HCT116 (cell line): Measurements from ENCODE around the gene WWOX. TPM values are rescaled to one million over a fixed set of nuclear protein-coding genes. Genes with fewer than 3 reads are reported as not detected.

Source experiments
- ATAC-seq: fragments of 200-7000 bp; cut with Tn5 transposase; 2 replicates; pipeline ENCODE4 v1.9.1; 2020; ENCODE audit warnings: mild to moderate bottlenecking, moderate library complexity
- BruUV-seq: library from RNA; stranded (reverse); fragments of 400-500 nt; replicated peaks from 2 replicates; lab custom pipeline; 2021; lab: Mats Ljungman, UMichigan
- CTCF ChIA-PET: fragments of 300-600 bp; sonication (Branson Sonifier 250); formaldehyde crosslinking; loops from one replicate; lab custom pipeline; 2021; ENCODE audit warnings: antibody characterized with exemption; lab: Charles Lee
- POLR2A ChIA-PET: fragments of 300-600, 350-600 bp; sonication (Branson Sonifier 250); formaldehyde crosslinking; loops from one replicate; lab custom pipeline; 2021; ENCODE audit warnings: antibody characterized with exemption; lab: Charles Lee
- RAD21 ChIA-PET, 2 experiments: fragments of 300-600 bp; sonication (Branson Sonifier 250); formaldehyde crosslinking; loops; one replicate each; lab custom pipeline; 2023; ENCODE audit warnings: low total read pairs in 2 of 2; ENCODE audit not compliant: uncharacterized antibody in 2 of 2, unreplicated experiment in 2 of 2, low non-redundant PET in 1 of 2; lab: Charles Lee
- DNase-seq: peaks from one replicate; pipeline ENCODE4 v3.0.0-alpha.2; 2010; ENCODE audit warnings: low read depth, low spot score
- H2AFZ ChIP-seq: fragments of 200-600 bp; shearing (Covaris generic), sonication (generic); 2 replicates; pipeline ENCODE4 v1.6.1; 2017; ENCODE audit warnings: low read depth, mixed run types, mixed read lengths, antibody characterized with exemption, low read length; ENCODE audit not compliant: poor library complexity, severe bottlenecking
- H3K27ac ChIP-seq: 2 replicates; pipeline ENCODE4 v1.5.1; 2012; ENCODE audit warnings: low read depth, low read length
- H3K27me3 ChIP-seq: fragments of 200-600 bp; sonication (generic); 2 replicates; pipeline ENCODE4 v1.6.1; 2016; ENCODE audit warnings: mixed run types, low read length, mixed read lengths; ENCODE audit not compliant: insufficient read depth
- H3K36me3 ChIP-seq, 2 experiments: fragments of 200-500 bp in 1 of 2; fragments of 200-600 bp in 1 of 2; sonication (Bioruptor generic) in 1 of 2; sonication (generic) in 1 of 2; 2 replicates each; pipeline versions ENCODE4 v1.5.1 to v1.6.1; 2014 to 2016; ENCODE audit warnings: low read length in 2 of 2, inconsistent platforms in 1 of 2, mixed read lengths in 1 of 2, mixed run types in 1 of 2; ENCODE audit not compliant: insufficient read depth in 2 of 2, control insufficient read depth in 1 of 2
- H3K4me1 ChIP-seq, 2 experiments: fragments of 200-600 bp in 1 of 2; sonication (generic) in 1 of 2; 2 replicates each; pipeline versions ENCODE4 v1.5.1 to v1.6.1; 2012 to 2017; ENCODE audit warnings: low read length in 2 of 2, inconsistent platforms in 1 of 2, mild to moderate bottlenecking in 1 of 2, mixed read lengths in 1 of 2, mixed run types in 1 of 2, moderate library complexity in 1 of 2; ENCODE audit not compliant: insufficient read depth in 2 of 2, control insufficient read depth in 1 of 2
- H3K4me2 ChIP-seq: fragments of 200-600 bp; sonication (generic); 2 replicates; pipeline ENCODE4 v1.6.1; 2017; ENCODE audit warnings: mixed run types, low read length, mixed read lengths
- H3K4me3 ChIP-seq, 2 experiments: fragments of 200-600 bp in 1 of 2; sonication (generic) in 1 of 2; replicated peaks in 1 of 2; 2 replicates each; pipeline ENCODE4 v1.5.1; 2011 to 2016; ENCODE audit warnings: low read length in 2 of 2, control low read depth in 1 of 2, low read depth in 1 of 2, mild to moderate bottlenecking in 1 of 2, mixed read lengths in 1 of 2, mixed run types in 1 of 2
- H3K79me2 ChIP-seq: fragments of 200-600 bp; sonication (generic); 2 replicates; pipeline ENCODE4 v1.6.1; 2017; ENCODE audit warnings: mild to moderate bottlenecking, mixed run types, low read length, moderate library complexity, mixed read lengths; ENCODE audit not compliant: insufficient read depth
- H3K9ac ChIP-seq: fragments of 200-600 bp; sonication (generic); 2 replicates; pipeline ENCODE4 v1.6.1; 2016; ENCODE audit warnings: low read length, mixed read lengths
- H3K9me2 ChIP-seq: fragments of 200-600 bp; sonication (generic), shearing (Covaris generic); 2 replicates; pipeline ENCODE4 v1.6.1; 2017; ENCODE audit warnings: mixed run types, mild to moderate bottlenecking, moderate library complexity; ENCODE audit not compliant: insufficient read depth
- H3K9me3 ChIP-seq, 2 experiments: fragments of 200-500 bp in 1 of 2; fragments of 200-600 bp in 1 of 2; sonication (Bioruptor generic) in 1 of 2; sonication (generic) in 1 of 2; 2 replicates each; pipeline ENCODE4 v1.6.1; 2014 to 2017; ENCODE audit warnings: low read length in 2 of 2, mixed read lengths in 2 of 2, inconsistent platforms in 1 of 2, low read depth in 1 of 2, mild to moderate bottlenecking in 1 of 2, mixed run types in 1 of 2, moderate library complexity in 1 of 2; ENCODE audit not compliant: control insufficient read depth in 1 of 2, insufficient read depth in 1 of 2
- H4K20me1 ChIP-seq: fragments of 200-600 bp; sonication (generic), shearing (Covaris generic); 2 replicates; pipeline ENCODE4 v1.6.1; 2017; ENCODE audit warnings: mixed run types, mild to moderate bottlenecking, moderate library complexity; ENCODE audit not compliant: insufficient read depth
- CBX3 ChIP-seq: IDR thresholded peaks from 2 replicates; pipeline ENCODE4 v1.6.1; 2012; ENCODE audit warnings: low read depth
- CEBPB ChIP-seq: IDR thresholded peaks from 2 replicates; pipeline ENCODE4 v1.6.1; 2012; ENCODE audit warnings: low read depth
- EGR1 ChIP-seq: IDR thresholded peaks from 2 replicates; pipeline ENCODE4 v1.6.1; 2012; ENCODE audit warnings: low read depth
- EZH2 ChIP-seq: fragments of 200-600 bp; sonication (generic); IDR thresholded peaks from 2 replicates; pipeline ENCODE4 v1.6.1; 2017; ENCODE audit warnings: antibody characterized with exemption, mixed run types
- EZH2phosphoT487 ChIP-seq: fragments of 200-600 bp; IDR thresholded peaks from 2 replicates; pipeline ENCODE4 v1.6.1; 2018; ENCODE audit warnings: antibody characterized with exemption, borderline replicate concordance
- FOSL1 ChIP-seq: IDR thresholded peaks from 2 replicates; pipeline ENCODE4 v1.6.1; 2012; ENCODE audit warnings: low read depth
- JUND ChIP-seq: IDR thresholded peaks from 2 replicates; pipeline ENCODE4 v1.6.1; 2012
- POLR2AphosphoS5 ChIP-seq: IDR thresholded peaks from 2 replicates; pipeline ENCODE4 v1.6.1; 2011; ENCODE audit warnings: mild to moderate bottlenecking, low read depth, low read length, moderate library complexity
- SP1 ChIP-seq: IDR thresholded peaks from 2 replicates; pipeline ENCODE4 v1.6.1; 2012; ENCODE audit warnings: low read depth
- TCF7L2 ChIP-seq: IDR thresholded peaks from 2 replicates; pipeline ENCODE4 v1.7.0; 2011; ENCODE audit warnings: borderline replicate concordance, inconsistent platforms; ENCODE audit not compliant: insufficient read depth, insufficient read length; ENCODE audit errors: extremely low read depth
- intact Hi-C: fragments of 100-400 bp; cut with micrococcal nuclease; formaldehyde crosslinking; loops from 2 replicates; pipeline ENCODE4 v1.10.0; 2022
- total RNA-seq: library from RNA; stranded (reverse); gene quantifications from one replicate; pipeline ENCODE4 v1.2.1, GENCODE V29; 2021; ENCODE audit not compliant: unreplicated experiment

Gene WWOX
- total RNA-seq, 1 experiment from 2014 or later = 13.7 TPM

DNA sequence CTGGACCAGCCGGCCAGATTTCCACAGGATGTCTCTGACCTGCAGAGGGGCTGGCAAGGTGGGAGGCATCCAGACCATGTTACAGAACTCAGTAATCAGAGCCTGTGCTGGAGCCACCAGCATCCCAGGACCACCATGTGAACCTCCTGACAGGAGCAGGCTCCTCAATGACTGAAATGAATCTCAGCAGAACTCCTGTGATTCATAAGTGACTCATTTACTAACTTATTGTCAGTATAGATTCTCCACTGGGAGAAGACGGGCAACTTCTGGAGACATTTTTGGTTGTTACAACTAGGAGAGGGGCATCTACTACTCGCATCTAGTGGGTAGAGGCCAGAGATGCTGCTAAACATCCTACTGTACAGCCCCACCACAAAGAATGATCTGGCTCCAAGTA is 3.1 kb upstream of the WWOX start:
- no peak overlapping the region for H2AFZ ChIP-seq
- no peak overlapping the region for H3K27ac ChIP-seq
- no peak overlapping the region for H3K9ac ChIP-seq
- no peaks in the 10 kb centered on the region for H3K36me3 ChIP-seq
- H3K27me3 ChIP-seq = peaks cover 17% of the 10 kb centered on the region
- H3K4me2 ChIP-seq = no peak overlapping the region
- no peaks in the 10 kb centered on the region for H4K20me1 ChIP-seq
- ChIA-PET POLR2A (no interaction called here), CTCF (no interaction called here), RAD21 (no interaction called here)
- H3K4me1 ChIP-seq = peaks cover 5 to 15% of the 10 kb centered on the region in 2 experiments; a peak in 2 of 4 replicates
- no peaks in the 10 kb centered on the region for H3K79me2 ChIP-seq
- intact Hi-C loops = loop anchor here (5.0 kb wide), 2 partner anchors 94 to 859 kb away; no protein-coding TSS in a partner anchor
- no peaks in the 10 kb centered on the region for H3K9me3 ChIP-seq
- no peaks in the 10 kb centered on the region for H3K9me2 ChIP-seq
- H3K4me3 ChIP-seq = no peak overlapping the region
- DNase-seq = no peak
- TF ChIP-seq EZH2phosphoT487 (no peak), JUND (no peak), CBX3 (no peak), SP1 (no peak), EZH2 (no peak), EGR1 (no peak), TCF7L2 (no peak)
- ATAC-seq = no peak
- BruUV-seq = no TSS peak

DNA sequence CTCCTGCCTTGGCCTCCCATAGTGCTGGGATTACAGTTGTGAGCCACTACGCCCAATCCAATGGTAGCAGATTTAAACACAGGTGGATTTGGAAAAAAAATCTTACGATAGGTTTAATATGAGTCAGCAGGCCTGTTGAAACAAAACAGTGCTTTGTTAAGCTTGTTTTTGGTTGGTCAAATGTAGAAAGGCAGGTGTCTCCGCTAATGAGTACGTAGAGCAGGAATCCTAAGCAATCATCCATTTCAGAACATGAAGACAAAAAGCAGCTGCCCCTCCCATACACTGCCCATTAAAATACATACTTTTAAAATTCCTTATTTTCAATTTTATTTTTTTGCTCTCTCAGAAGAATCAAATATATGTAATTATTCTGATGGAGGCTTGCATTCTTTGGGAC is 1.9 kb upstream of the WWOX start:
- peaks cover 5 to 15% of the 10 kb centered on the region in 2 experiments; a peak in 2 of 4 replicates for H3K4me1 ChIP-seq
- DNase-seq = no peak
- no peak overlapping the region for H3K4me3 ChIP-seq
- H3K9me2 ChIP-seq = no peaks in the 10 kb centered on the region
- no TSS peak for BruUV-seq
- H3K4me2 ChIP-seq = no peak overlapping the region
- RAD21 ChIA-PET = no interaction called here
- no peak overlapping the region for H2AFZ ChIP-seq
- CTCF ChIA-PET = no interaction called here
- H3K9ac ChIP-seq = no peak overlapping the region
- no peaks in the 10 kb centered on the region for H4K20me1 ChIP-seq
- TF ChIP-seq FOSL1 (no peak), CEBPB (no peak), POLR2AphosphoS5 (no peak), EGR1 (no peak), EZH2phosphoT487 (no peak)
- TF ChIP-seq, all 23 proteins: peak for 0
- Histone ChIP-seq H3K9me3 (no peaks in the 10 kb centered on the region), H3K27ac (no peak overlapping the region), H3K27me3 (peaks cover 15% of the 10 kb centered on the region), H3K36me3 (no peaks in the 10 kb centered on the region), H3K79me2 (0 out of 2 replicates have a peak, but pooled peaks cover 2% of the 10 kb centered on the region)
- POLR2A ChIA-PET = no interaction called here
- no peak for ATAC-seq
- intact Hi-C loops = loop anchor here (5.0 kb wide), 2 partner anchors 95 to 860 kb away; no protein-coding TSS in a partner anchor
